Prostate gland (tissue), 2 donors: Measurements from ENCODE around the gene PPWD1. TPM values are rescaled to one million over a fixed set of nuclear protein-coding genes. Genes with fewer than 3 reads are reported as not detected.
"Not testable (repeated sequence)": the region's sequence is repeated elsewhere in the genome, so short reads cannot be mapped to it uniquely, and the experiment has no call there.

Experiments
- DNase-seq: peaks from one replicate; pipeline ENCODE4 v3.0.0-alpha.2; 2019; ENCODE audit warnings: low spot score
- H3K27ac ChIP-seq, 2 donors: fragments of 200-600 bp; sonication (generic); 2 replicates each; pipeline ENCODE4 v1.5.1; 2017 to 2019
- H3K27me3 ChIP-seq: fragments of 200-600 bp; sonication (generic); replicated peaks from 2 replicates; pipeline ENCODE4 v1.5.1; 2019; ENCODE audit not compliant: insufficient read depth
- H3K36me3 ChIP-seq, 2 donors: fragments of 200-600 bp; sonication (generic); 1 replicate in 1 of 2; 2 replicates in 1 of 2; pipeline versions ENCODE4 v1.5.1 to v1.8.1; 2017 to 2019
- H3K4me1 ChIP-seq: fragments of 200-600 bp; sonication (generic); replicated peaks from 2 replicates; pipeline ENCODE4 v1.5.1; 2019
- H3K4me3 ChIP-seq, 2 donors: fragments of 200-600 bp; sonication (generic); 2 replicates each; pipeline ENCODE4 v1.5.1; 2017 to 2019
- H3K9me3 ChIP-seq: fragments of 200-600 bp; sonication (generic); 2 replicates; pipeline ENCODE4 v1.5.1; 2017
- POLR2A ChIP-seq: fragments of 450-650 bp; IDR thresholded peaks from one replicate; pipeline ENCODE4 v1.6.1; 2016; ENCODE audit warnings: antibody characterized with exemption, mild to moderate bottlenecking
- POLR2AphosphoS5 ChIP-seq: sonication (generic); formaldehyde crosslinking; IDR thresholded peaks from one replicate; pipeline ENCODE4 v1.6.1; 2017; ENCODE audit warnings: antibody characterized with exemption
- WGBS: methylation state at CpG from one replicate; pipeline ENCODE4 v1.1.5; 2018; 5-methylcytosine and 5-hydroxymethylcytosine counted together
- intact Hi-C: fragments of 100-400 bp; cut with DNase I; formaldehyde crosslinking; loops from one replicate; pipeline ENCODE4 v1.14.2; 2022
- total RNA-seq, 2 donors: library from RNA; depleted of rRNA; stranded (reverse); fragments of >200 nt; gene quantifications; one replicate each; pipeline ENCODE4 v1.1.0, GENCODE V29; 2016
- TF ChIP-seq, protein P1 (sequence below), 4 experiments: fragments of 200-600 bp in 2 of 4; fragments of 450-650 bp in 2 of 4; sonication (generic) in 2 of 4; IDR thresholded peaks; 1 replicate in 3 of 4; 2 replicates in 1 of 4; pipeline ENCODE4 v1.5.1; 2016 to 2019; ENCODE audit warnings: antibody characterized with exemption in 4 of 4, mild to moderate bottlenecking in 2 of 4, moderate library complexity in 2 of 4

Gene PPWD1
- total RNA-seq, 2 donors from 2014 or later: 38.4 to 48.5 TPM

DNA sequence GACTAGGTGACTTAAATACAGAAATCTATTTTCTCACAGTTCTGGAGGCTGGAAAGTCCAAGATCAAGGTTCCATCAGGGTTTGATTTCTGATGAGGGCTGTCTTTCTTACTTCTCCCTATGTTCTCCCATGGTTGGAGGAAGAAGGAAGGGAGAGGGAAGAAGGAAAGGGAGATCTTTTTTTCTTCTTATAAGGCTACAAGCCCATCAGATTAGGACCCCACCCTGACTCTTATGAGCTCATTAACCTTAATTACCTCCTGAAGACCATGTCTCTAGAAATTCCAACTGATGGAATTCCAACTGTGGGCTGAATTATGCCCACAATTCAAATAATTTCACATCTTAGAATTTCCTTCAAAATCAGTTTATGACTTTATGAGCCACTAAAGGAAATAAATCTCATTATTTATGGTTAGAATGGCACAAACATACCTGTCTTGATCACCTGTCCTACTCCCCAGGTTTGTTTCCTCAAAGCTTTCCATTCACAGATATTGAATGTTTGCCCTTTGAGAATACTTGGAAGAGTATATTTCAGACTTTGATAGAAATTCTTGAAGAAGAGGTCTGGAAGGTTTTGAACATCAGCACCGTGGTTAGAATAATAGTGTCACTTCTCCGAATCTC, 7.6 kb downstream of the PPWD1 start:
- Histone ChIP-seq H3K4me1 (no peaks in the 10 kb centered on the region), H3K4me3 (no peak overlapping the region), H3K36me3 (no peaks in the 10 kb centered on the region), H3K27me3 (no peaks in the 10 kb centered on the region), H3K27ac (no peak overlapping the region), H3K9me3 (no peaks in the 10 kb centered on the region)
- WGBS: 91% methylated on average over 2 of the region's 2 CpGs
- TF ChIP-seq, protein P1, sequence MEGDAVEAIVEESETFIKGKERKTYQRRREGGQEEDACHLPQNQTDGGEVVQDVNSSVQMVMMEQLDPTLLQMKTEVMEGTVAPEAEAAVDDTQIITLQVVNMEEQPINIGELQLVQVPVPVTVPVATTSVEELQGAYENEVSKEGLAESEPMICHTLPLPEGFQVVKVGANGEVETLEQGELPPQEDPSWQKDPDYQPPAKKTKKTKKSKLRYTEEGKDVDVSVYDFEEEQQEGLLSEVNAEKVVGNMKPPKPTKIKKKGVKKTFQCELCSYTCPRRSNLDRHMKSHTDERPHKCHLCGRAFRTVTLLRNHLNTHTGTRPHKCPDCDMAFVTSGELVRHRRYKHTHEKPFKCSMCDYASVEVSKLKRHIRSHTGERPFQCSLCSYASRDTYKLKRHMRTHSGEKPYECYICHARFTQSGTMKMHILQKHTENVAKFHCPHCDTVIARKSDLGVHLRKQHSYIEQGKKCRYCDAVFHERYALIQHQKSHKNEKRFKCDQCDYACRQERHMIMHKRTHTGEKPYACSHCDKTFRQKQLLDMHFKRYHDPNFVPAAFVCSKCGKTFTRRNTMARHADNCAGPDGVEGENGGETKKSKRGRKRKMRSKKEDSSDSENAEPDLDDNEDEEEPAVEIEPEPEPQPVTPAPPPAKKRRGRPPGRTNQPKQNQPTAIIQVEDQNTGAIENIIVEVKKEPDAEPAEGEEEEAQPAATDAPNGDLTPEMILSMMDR (IDR thresholded peaks at IDR 0.05): no peak
- no peak for TF ChIP-seq POLR2A
- no peak for TF ChIP-seq POLR2AphosphoS5
- intact Hi-C loops: no loop called here
- no peak for DNase-seq

- DNase-seq: no peak
- TF ChIP-seq POLR2AphosphoS5: no peak
- TF ChIP-seq, protein P1 (IDR thresholded peaks at IDR 0.05): no peak
- H3K4me1 ChIP-seq: no peaks in the 10 kb centered on the region
- intact Hi-C loops: no loop called here
- H3K27me3 ChIP-seq: no peaks in the 10 kb centered on the region
- H3K27ac ChIP-seq: no peak overlapping the region
- no peaks in the 10 kb centered on the region for H3K36me3 ChIP-seq
- no peaks in the 10 kb centered on the region for H3K9me3 ChIP-seq
- H3K4me3 ChIP-seq: no peak overlapping the region
Observed at GRCh38 chr5:65577141-65577540, 14.0 kb downstream of the PPWD1 start.

DNA sequence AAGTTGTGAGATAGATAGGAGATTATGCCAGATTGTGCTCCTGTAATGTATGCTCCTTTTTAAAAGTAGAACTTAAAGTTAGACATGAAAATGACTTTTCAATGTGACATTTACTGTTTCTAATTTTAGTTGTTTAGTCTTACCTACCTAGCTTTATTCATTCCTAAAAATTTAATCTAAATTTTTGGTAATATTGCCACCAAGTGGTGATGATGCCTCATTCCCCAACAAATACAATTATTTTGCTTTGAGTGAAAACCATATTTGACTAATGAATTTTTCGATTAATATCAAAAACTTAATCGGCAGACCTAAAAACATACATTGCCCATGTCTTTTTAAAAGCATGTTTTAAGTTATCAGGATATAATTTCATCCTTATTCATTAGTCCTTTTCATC, 25.6 kb downstream of the PPWD1 start:
- Histone ChIP-seq H3K27me3 (no peaks in the 10 kb centered on the region), H3K27ac (no peak overlapping the region), H3K4me3 (no peak overlapping the region), H3K36me3 (no peaks in the 10 kb centered on the region), H3K4me1 (no peaks in the 10 kb centered on the region), H3K9me3 (no peaks in the 10 kb centered on the region)
- no peak for TF ChIP-seq POLR2AphosphoS5
- TF ChIP-seq, protein P1 (IDR thresholded peaks at IDR 0.05): no peak
- no peak for TF ChIP-seq POLR2A
- intact Hi-C loops: no loop called here
- 97% methylated on average over 2 of the region's 2 CpGs for WGBS
- no peak for DNase-seq

DNA sequence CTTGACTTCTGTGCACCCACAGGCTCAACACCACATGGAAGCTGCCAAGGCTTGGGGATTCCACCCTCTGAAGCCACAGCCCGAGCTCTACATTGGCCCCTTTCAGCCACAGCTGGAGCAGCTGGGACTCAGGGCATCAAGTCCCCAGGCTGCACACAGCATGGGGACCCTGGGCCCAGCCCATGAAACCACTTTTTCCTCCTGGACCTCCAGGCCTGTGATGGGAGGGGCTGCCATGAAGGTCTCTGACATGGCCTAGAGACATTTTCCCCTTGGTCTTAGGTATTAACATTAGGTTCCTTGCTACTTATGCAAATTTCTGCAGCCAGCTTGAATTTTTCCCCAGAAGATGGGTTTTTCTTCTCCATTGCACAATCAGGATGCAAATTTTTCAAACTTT, 38.7 kb downstream of the PPWD1 start:
- intact Hi-C loops, H3K27me3 ChIP-seq, H3K27ac ChIP-seq, DNase-seq, H3K9me3 ChIP-seq, H3K4me3 ChIP-seq, H3K36me3 ChIP-seq, H3K4me1 ChIP-seq: not testable (repeated sequence)
- 91% methylated on average over 1 of the region's 1 CpG for WGBS

GRCh38 chr5:65611524-65611923, 48.4 kb downstream of the PPWD1 start:
- TF ChIP-seq POLR2AphosphoS5 (no peak), POLR2A (no peak)
- TF ChIP-seq, protein P1 (IDR thresholded peaks at IDR 0.05): no peak
- no peak for DNase-seq
- H3K9me3 ChIP-seq: no peaks in the 10 kb centered on the region
- no peak overlapping the region for H3K27ac ChIP-seq
- WGBS: 52% methylated on average over 3 of the region's 3 CpGs
- no peaks in the 10 kb centered on the region for H3K4me1 ChIP-seq
- H3K36me3 ChIP-seq: peaks cover 0 to 4% of the 10 kb centered on the region in 2 donors
- intact Hi-C loops: no loop called here
- no peak overlapping the region for H3K4me3 ChIP-seq
- H3K27me3 ChIP-seq: no peaks in the 10 kb centered on the region
